ENCODE results near the gene MAPK7.

- no peak for TF ChIP-seq CTCF (IDR thresholded peaks at IDR 0.05)
- no peak for TF ChIP-seq POLR2A (IDR thresholded peaks at IDR 0.05)
These were observed 10.1 kb upstream of the MAPK7 start for GRCh38 chr17:19368229-19368628.

All from Peyer's patch (tissue), 4 donors.